Keratinocyte (primary cell): Measurements from ENCODE around the gene OTUD5. TPM values are rescaled to one million over a fixed set of nuclear protein-coding genes. Genes with fewer than 3 reads are reported as not detected.

Experiments
- DNase-seq: peaks from one replicate; pipeline ENCODE4 v3.0.0-alpha.2; 2011; ENCODE audit warnings: low read depth, missing footprints, low spot score
- FAIRE-seq: peaks from 2 replicates; lab custom pipeline; 2011; peaks lifted over from hg19 to GRCh38; lab: Jason Lieb, UNC
- H2AFZ ChIP-seq: 2 replicates; pipeline ENCODE4 v1.6.0; 2012; ENCODE audit warnings: low read length, control low read depth, inconsistent platforms; ENCODE audit not compliant: control insufficient read depth
- H3K27ac ChIP-seq: 2 replicates; pipeline ENCODE4 v1.5.1; 2011; ENCODE audit warnings: low read length; ENCODE audit not compliant: control insufficient read depth, insufficient read depth
- H3K27me3 ChIP-seq: 3 replicates; pipeline ENCODE4 v1.6.0; 2011; ENCODE audit warnings: low read length; ENCODE audit not compliant: control insufficient read depth, insufficient read depth; ENCODE audit errors: extremely low read depth
- H3K36me3 ChIP-seq, 2 experiments: 2 replicates in 1 of 2; 3 replicates in 1 of 2; pipeline ENCODE4 v1.5.1; 2011; ENCODE audit warnings: low read length in 2 of 2, mild to moderate bottlenecking in 1 of 2; ENCODE audit not compliant: control insufficient read depth in 2 of 2, insufficient read depth in 2 of 2; ENCODE audit errors: extremely low read depth in 1 of 2
- H3K4me1 ChIP-seq: 3 replicates; pipeline ENCODE4 v1.5.1; 2011; ENCODE audit warnings: low read length; ENCODE audit not compliant: control insufficient read depth, insufficient read depth; ENCODE audit errors: extremely low read depth
- H3K4me2 ChIP-seq: 3 replicates; pipeline ENCODE4 v1.6.0; 2011; ENCODE audit warnings: low read depth, low read length; ENCODE audit not compliant: control insufficient read depth, insufficient read depth; ENCODE audit errors: extremely low read depth
- H3K4me3 ChIP-seq, 3 experiments: fragments of 200-600 bp in 1 of 3; sonication (generic) in 1 of 3; 2 replicates in 2 of 3; 3 replicates in 1 of 3; pipeline ENCODE4 v1.5.1; 2011 to 2016; ENCODE audit warnings: low read length in 3 of 3, mild to moderate bottlenecking in 3 of 3, control low read depth in 2 of 3, inconsistent platforms in 1 of 3, low read depth in 1 of 3, mixed read lengths in 1 of 3, mixed run types in 1 of 3, moderate library complexity in 1 of 3; ENCODE audit not compliant: control insufficient read depth in 2 of 3, insufficient read depth in 2 of 3; ENCODE audit errors: extremely low read depth in 1 of 3
- H3K79me2 ChIP-seq: 2 replicates; pipeline ENCODE4 v1.6.0; 2012; ENCODE audit warnings: low read length; ENCODE audit not compliant: control insufficient read depth, insufficient read depth
- H3K9ac ChIP-seq: 3 replicates; pipeline ENCODE4 v1.6.0; 2011; ENCODE audit warnings: low read length; ENCODE audit not compliant: control insufficient read depth, insufficient read depth; ENCODE audit errors: extremely low read depth
- H3K9me1 ChIP-seq: 3 replicates; pipeline ENCODE4 v1.6.0; 2011; ENCODE audit warnings: low read length; ENCODE audit not compliant: control insufficient read depth, insufficient read depth; ENCODE audit errors: extremely low read depth
- H3K9me3 ChIP-seq: 2 replicates; pipeline ENCODE4 v1.5.1; 2012; ENCODE audit warnings: low read depth, low read length; ENCODE audit not compliant: control insufficient read depth
- H4K20me1 ChIP-seq: 3 replicates; pipeline ENCODE4 v1.6.0; 2011; ENCODE audit warnings: low read length; ENCODE audit not compliant: control insufficient read depth, insufficient read depth; ENCODE audit errors: extremely low read depth
- EZH2 ChIP-seq: IDR thresholded peaks from one replicate; pipeline ENCODE4 v1.6.1; 2012; ENCODE audit warnings: inconsistent platforms, mild to moderate bottlenecking, low read length, moderate library complexity
- dilution Hi-C: fragments of 300-500 bp; cut with MboI; formaldehyde crosslinking; loops from one replicate; pipeline ENCODE4 v1.7.0; 2020; ENCODE audit warnings: low sequenced_read_pairs; ENCODE audit not compliant: extremely low pct_ligation_motif_present
- polyA plus RNA-seq, 5 experiments: library from polyadenylated mRNA; depleted of rRNA in 3 of 5; stranded (reverse) in 3 of 5; stranded (forward) in 1 of 5; unstranded in 1 of 5; fragments of >200 nt; gene quantifications; 1 replicate in 1 of 5; 2 replicates in 3 of 5; 3 replicates in 1 of 5; pipeline versions ENCODE4 v1.2.1 to v1.2.3, GENCODE V29; 2011 to 2012; ENCODE audit warnings: missing spikeins in 2 of 5, low read depth in 1 of 5, low replicate concordance in 1 of 5
- TF ChIP-seq, protein P1 (sequence below), 3 experiments: IDR thresholded peaks in 1 of 3; conservative IDR thresholded peaks in 1 of 3; optimal IDR thresholded peaks in 1 of 3; 2 replicates in 2 of 3; 3 replicates in 1 of 3; pipeline versions ENCODE3 to v1.5.1; 2011; ENCODE audit warnings: low read length in 3 of 3, mild to moderate bottlenecking in 3 of 3, moderate library complexity in 2 of 3, control low read depth in 1 of 3, inconsistent platforms in 1 of 3; ENCODE audit not compliant: insufficient read depth in 2 of 3; ENCODE audit errors: extremely low read depth in 1 of 3

The OTUD5 gene
- polyA plus RNA-seq, 1 donor (not counting 4 experiments of a cell fraction or from before 2014, with no cell fraction given) = 40.3 TPM

DNA sequence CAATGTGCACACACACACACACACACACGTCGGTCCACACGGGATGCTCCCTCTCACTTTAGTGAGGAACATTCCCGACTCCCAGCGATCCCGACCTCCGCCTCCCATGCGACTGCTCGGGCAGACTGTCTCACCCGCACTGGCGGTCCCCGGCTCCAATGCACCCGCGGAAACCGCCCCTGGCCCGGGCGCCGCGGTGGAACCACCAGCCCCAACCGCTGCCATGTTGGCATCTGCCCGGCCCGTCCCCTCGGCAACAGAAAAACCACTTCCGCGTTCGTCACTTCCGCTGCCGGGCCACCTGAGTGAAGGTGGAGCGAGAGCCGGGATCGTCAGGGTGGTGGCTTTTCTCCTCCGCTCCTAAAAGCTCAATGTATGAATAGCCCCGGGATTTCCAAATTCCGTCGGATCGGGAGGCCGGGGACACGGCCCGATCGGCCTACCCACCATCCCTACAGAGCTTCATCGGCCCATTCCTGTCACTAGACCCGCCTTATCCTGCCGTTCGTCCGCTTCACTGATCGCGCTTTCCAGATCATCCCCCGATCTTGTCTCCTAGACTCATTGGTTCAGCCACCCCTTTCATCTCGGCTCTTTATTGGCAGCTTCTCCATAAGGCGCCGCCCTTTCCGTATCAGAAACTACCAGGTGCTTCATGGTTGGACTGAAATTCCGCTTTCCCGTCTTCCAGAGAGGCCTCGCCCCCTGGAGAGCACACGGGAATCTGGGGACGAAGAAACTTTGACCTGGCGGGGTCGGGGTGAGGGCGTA, 45.8 kb downstream of the OTUD5 start, which contains the start of gene SLC35A2:
TSS of gene SLC35A2 (minus strand) at position 235 of the 771 bp plus-strand sequence. CDS start at position 225, 10 bp downstream.
- DNase-seq = no peak
- Histone ChIP-seq H3K36me3 (peaks cover 6 to 10% of the 10 kb centered on the region in 2 experiments), H3K27me3 (no peaks in the 10 kb centered on the region), H2AFZ (peak within 1 kb of the TSS; percentile 73), H3K4me1 (peaks cover 7% of the 10 kb centered on the region), H3K79me2 (peaks cover 29% of the 10 kb centered on the region), H3K9ac (peak within 1 kb of the TSS; percentile 87), H3K9me3 (peaks cover 3% of the 10 kb centered on the region), H3K9me1 (no peaks in the 10 kb centered on the region), H3K4me2 (peak within 1 kb of the TSS; percentile 67), H3K4me3 (peak within 1 kb of the TSS; percentile 63 to 91 (median 74)), H3K27ac (peak within 1 kb of the TSS; percentile 89), H4K20me1 (no peaks in the 10 kb centered on the region)
- no peak for FAIRE-seq
- dilution Hi-C loops = no loop called here
- TF ChIP-seq EZH2 = no peak
- TF ChIP-seq, protein P1, sequence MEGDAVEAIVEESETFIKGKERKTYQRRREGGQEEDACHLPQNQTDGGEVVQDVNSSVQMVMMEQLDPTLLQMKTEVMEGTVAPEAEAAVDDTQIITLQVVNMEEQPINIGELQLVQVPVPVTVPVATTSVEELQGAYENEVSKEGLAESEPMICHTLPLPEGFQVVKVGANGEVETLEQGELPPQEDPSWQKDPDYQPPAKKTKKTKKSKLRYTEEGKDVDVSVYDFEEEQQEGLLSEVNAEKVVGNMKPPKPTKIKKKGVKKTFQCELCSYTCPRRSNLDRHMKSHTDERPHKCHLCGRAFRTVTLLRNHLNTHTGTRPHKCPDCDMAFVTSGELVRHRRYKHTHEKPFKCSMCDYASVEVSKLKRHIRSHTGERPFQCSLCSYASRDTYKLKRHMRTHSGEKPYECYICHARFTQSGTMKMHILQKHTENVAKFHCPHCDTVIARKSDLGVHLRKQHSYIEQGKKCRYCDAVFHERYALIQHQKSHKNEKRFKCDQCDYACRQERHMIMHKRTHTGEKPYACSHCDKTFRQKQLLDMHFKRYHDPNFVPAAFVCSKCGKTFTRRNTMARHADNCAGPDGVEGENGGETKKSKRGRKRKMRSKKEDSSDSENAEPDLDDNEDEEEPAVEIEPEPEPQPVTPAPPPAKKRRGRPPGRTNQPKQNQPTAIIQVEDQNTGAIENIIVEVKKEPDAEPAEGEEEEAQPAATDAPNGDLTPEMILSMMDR (optimal IDR thresholded peaks at IDR 0.05 in 1 of 3, IDR thresholded peaks at IDR 0.05 in 1 of 3, conservative IDR thresholded peaks at IDR 0.05 in 1 of 3; ENCODE audit: extremely low read depth in 1 of 3, insufficient read depth in 2 of 3, low read length in 3 of 3) = no peak

DNA sequence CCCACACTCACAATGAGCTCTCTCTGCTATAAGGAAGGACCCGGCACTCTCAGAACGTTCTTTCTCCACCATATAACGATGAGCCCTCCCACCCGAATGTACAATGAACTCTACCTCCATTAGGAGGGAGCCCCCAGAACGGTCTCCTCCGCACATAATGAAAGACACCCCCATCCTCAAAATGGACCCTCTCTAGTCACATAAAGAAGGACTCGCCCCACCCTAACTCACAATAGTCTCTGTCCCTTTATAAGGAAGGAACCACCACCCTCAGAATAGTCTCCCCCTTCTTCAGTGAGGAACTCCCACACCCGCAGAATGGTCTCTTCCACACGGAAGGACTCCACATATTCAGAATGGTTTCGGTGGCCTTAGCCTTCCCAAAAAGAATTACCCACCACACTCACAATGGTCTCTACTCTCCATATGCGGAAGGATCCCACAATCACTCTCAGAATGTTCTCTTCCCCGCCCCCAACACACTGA, 46.4 kb downstream of the OTUD5 start:
- peak overlapping the region; percentile 63 to 91 (median 74) for H3K4me3 ChIP-seq
- peak overlapping the region; percentile 67 for H3K4me2 ChIP-seq
- H3K9ac ChIP-seq = peak overlapping the region; percentile 87
- H3K27me3 ChIP-seq = no peaks in the 10 kb centered on the region
- DNase-seq (no peak), FAIRE-seq (no peak)
- peak overlapping the region; percentile 30 for H2AFZ ChIP-seq
- TF ChIP-seq, protein P1 (optimal IDR thresholded peaks at IDR 0.05 in 1 of 3, IDR thresholded peaks at IDR 0.05 in 1 of 3, conservative IDR thresholded peaks at IDR 0.05 in 1 of 3; ENCODE audit: extremely low read depth in 1 of 3, insufficient read depth in 2 of 3, low read length in 3 of 3) = no peak
- no peak for TF ChIP-seq EZH2
- H3K27ac ChIP-seq = peak overlapping the region; percentile 89
- H3K79me2 ChIP-seq = peaks cover 31% of the 10 kb centered on the region
- peaks cover 7% of the 10 kb centered on the region for H3K4me1 ChIP-seq
- peaks cover 3% of the 10 kb centered on the region for H3K9me3 ChIP-seq
- dilution Hi-C loops = no loop called here
- no peaks in the 10 kb centered on the region for H3K9me1 ChIP-seq
- peaks cover 8 to 13% of the 10 kb centered on the region in 2 experiments for H3K36me3 ChIP-seq
- no peaks in the 10 kb centered on the region for H4K20me1 ChIP-seq
